Coronary artery (tissue), 2 donors: ENCODE results near the gene IFIT1.
"Not testable (repeated sequence)": the region's sequence is repeated elsewhere in the genome, so short reads cannot be mapped to it uniquely, and the experiment has no call there.

Experiments used
- DNase-seq: peaks from one replicate; pipeline ENCODE4 v3.0.0-alpha.2; 2017; ENCODE audit warnings: low spot score
- H3K27ac ChIP-seq, 2 donors: fragments of 200-600 bp; sonication (generic); one replicate each; pipeline ENCODE4 v1.5.1; 2016 to 2019
- H3K4me3 ChIP-seq: fragments of 200-600 bp; sonication (generic); 2 replicates; pipeline ENCODE4 v1.5.1; 2016; ENCODE audit warnings: mild to moderate bottlenecking, moderate library complexity
- TF ChIP-seq, protein P1 (sequence below): fragments of 200-600 bp; sonication (generic); IDR thresholded peaks from one replicate; pipeline ENCODE4 v1.5.1; 2019; ENCODE audit warnings: antibody characterized with exemption

IFIT1 gene

DNA sequence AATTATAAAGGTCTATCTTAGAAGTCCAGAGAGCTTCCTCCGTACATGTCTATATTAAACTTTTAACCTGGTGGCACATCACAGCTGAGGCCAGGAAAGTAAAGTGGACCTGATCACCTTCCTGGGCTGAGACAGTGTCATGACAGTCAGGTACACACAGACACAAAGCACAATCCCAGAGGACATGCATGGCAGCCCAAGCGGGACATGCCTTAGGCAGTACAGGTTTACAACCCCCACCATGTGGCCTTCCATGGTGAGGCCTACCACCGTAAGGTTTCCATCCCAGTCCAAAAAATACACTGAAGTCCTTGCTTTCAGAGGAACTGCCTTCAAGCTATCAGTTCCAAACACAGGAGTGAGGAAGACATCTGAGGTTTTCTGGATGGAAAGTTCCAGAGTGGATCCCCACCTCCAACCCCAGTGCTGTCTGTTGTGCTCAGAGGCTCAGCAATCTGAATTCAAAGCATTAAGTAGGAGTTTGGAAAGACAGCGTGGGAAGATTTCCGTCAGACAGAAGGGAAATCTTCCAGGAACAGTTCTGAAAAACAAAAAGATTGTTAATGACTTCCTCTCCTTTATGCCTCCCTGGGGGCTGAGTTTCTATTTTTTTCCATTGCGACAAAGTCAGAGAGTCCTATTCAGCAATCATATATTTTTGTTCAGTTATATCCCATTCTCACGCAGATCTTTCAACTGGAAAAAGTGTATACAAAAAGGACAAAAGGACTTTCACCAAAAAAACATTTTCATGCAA, 44.5 kb upstream of the IFIT1 start:
- DNase-seq, result no peak
- TF ChIP-seq, protein P1, sequence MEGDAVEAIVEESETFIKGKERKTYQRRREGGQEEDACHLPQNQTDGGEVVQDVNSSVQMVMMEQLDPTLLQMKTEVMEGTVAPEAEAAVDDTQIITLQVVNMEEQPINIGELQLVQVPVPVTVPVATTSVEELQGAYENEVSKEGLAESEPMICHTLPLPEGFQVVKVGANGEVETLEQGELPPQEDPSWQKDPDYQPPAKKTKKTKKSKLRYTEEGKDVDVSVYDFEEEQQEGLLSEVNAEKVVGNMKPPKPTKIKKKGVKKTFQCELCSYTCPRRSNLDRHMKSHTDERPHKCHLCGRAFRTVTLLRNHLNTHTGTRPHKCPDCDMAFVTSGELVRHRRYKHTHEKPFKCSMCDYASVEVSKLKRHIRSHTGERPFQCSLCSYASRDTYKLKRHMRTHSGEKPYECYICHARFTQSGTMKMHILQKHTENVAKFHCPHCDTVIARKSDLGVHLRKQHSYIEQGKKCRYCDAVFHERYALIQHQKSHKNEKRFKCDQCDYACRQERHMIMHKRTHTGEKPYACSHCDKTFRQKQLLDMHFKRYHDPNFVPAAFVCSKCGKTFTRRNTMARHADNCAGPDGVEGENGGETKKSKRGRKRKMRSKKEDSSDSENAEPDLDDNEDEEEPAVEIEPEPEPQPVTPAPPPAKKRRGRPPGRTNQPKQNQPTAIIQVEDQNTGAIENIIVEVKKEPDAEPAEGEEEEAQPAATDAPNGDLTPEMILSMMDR, result no peak
- peak overlapping the region; percentile 19 to 73 for H3K27ac ChIP-seq
- H3K4me3 ChIP-seq, result no peak overlapping the region

DNA sequence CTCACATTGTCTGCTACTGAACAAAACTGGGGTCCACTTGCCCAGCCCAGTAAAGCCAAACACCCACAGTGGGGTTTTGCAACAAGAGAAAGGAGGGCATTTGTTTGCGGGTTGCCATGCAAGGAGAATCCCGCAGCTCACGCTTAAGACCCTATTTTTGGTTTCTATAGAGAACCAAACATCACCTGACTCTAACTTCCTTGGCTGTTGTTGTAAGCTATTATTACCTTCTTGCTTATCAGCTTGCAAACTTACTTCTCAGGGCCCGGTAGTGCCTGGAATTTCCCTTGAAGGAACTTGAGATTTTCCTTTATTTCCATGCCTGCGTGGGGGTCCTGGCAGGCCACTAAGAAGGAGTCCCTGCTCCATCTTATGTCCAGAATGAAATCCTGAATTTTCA, 43.9 kb upstream of the IFIT1 start:
- no peak for DNase-seq
- TF ChIP-seq, protein P1, result no peak
- Histone ChIP-seq H3K4me3 (no peak overlapping the region), H3K27ac (peak overlapping the region; percentile 19 to 73)

DNA sequence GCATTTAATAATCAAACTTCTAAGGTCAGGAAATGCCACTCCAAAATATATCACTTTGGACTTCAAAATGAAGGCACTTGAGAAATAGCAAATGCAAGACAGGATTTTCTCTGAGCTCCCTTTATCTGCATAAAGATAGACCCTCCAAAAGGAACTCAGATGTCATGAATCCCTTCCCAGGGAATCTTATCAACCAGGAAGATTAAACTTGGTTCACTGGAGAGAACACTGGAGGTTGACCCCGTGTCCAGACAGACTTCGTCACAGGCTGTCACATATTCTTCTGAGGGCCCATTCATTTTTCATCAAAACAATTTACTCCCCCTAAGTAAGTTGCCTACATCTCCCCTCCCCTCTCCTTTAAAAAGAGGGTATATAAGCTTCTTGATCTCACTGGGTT, 43.4 kb upstream of the IFIT1 start:
- no peak overlapping the region for H3K4me3 ChIP-seq
- no peak for DNase-seq
- TF ChIP-seq, protein P1, result no peak
- peak overlapping the region in 1 of 2 donors; percentile 73 for H3K27ac ChIP-seq

DNA sequence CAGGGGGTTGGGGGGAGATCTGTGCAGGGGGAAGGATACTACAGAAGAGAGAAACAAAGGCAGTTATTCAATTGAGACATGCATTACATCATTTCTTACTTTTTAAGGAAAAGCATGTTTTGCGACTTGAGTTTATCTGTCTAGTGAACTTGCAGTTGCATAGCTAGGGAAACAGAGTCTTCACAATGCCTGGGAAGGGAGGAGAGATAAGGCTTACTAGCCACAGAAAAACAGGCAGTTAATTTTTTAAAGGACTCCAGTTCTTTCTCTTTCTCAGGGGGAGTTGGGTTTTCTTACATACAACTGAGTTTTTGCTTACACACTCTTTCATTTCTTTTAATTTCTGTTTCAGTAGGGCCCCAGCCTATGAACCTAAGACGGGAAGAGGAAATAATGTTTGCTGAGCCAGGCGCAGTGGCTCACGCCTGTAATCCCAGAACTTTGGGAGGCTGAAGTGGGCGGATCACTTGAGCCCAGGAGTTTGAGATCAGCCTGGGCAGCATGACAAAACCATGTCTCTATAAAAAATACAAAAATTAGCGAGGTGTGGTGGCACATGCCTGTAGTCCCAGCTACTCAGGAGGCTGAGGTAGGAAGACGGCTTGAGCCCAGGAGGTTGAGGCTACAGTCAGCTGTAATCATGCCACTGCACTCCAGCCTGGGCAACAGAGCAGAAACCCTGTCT, 41.6 kb upstream of the IFIT1 start:
- H3K27ac ChIP-seq, result peak overlapping the region; percentile 84 to 86
- H3K4me3 ChIP-seq, DNase-seq: not testable (repeated sequence)

DNA sequence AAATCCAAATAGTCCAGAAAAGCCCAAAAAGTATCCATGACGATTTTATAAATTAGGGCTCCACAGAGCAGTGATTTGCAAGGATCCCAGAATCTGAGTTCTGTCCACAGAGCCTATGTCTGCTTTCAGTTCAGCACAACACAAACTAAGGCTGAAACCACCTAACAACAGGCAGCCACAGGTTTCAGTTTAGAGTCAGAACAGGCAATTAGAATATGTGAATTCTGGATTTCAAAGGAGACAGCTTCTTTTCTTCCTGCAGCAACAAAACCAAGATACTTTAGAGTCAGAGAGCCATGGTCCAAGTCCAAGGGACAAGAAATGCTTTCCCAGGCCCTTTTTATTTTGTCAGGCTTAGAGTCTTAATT, 41.0 kb upstream of the IFIT1 start:
- TF ChIP-seq, protein P1, result no peak
- H3K27ac ChIP-seq, result peak overlapping the region; percentile 84 to 86
- no peak overlapping the region for H3K4me3 ChIP-seq
- no peak for DNase-seq

DNA sequence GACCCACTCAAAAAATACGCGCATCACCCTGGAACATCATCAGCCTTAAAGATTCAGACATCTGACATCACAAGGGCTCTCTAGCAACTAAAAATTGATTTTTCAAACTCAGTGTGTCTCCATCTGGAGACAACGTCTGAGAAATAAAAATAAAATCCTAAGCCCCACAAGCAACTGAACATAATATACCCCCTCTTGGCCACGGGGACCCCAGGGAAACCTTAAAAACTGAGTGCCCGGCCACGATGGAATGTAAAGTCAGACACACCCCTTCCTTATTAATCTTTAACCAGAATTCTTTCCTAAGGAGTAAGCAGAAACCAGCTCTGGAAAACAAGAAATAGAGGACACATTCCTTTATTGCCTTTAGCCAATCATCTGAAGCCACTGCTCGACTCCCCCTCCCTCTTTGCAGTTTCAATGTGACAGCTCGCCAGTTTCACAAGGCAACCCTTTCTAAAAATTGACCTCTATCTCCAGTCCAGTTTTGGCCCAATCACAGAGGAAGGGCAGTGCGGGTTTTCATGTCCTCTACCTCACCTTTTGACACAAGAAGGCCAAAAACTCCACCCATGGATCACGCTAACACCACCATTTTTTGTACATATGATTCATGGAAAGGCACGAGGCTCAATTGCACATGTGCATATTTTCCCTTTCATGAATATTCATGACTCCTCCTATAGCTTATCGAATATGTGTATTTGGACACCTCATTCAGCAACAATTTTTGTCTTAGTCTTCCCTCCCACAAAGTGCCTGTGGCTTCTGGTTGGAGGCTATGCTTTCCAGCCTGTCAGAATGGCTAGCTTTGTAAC, 40.4 kb upstream of the IFIT1 start:
- peak; percentile 84 for DNase-seq
- Histone ChIP-seq H3K27ac (peak overlapping the region; percentile 84 to 86), H3K4me3 (peak overlapping the region; percentile 7)
- TF ChIP-seq, protein P1, result no peak

DNA sequence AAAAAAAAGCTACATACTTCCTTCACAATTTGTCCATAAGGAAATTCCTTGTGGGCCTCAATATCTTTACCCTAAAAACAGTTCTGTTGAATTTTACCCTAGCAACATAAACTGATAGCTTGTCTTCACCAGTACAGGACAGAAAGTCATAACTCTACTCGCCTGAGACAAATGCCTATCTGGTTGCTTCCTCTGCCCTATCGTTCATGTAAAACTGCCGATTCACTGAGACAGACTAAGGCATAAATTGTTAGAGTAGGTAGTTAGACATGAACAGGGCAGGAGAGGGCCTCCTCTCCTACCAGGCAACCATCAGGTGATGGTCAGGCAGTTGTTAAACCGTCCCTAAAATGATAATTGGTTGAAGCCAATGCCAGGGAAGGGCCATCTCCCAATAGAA, 39.6 kb upstream of the IFIT1 start:
- TF ChIP-seq, protein P1, result no peak
- peak overlapping the region; percentile 84 to 86 for H3K27ac ChIP-seq
- no peak for DNase-seq
- H3K4me3 ChIP-seq, result no peak overlapping the region
